HEK293 (cell line): ENCODE results near the gene LRRC8E.

ENCODE experiments used
- CTCF ChIA-PET: fragments of 350-600 bp; formaldehyde crosslinking; extraction: SDS; loops from one replicate; lab custom pipeline; 2021; ENCODE audit warnings: antibody characterized with exemption; lab: Yijun Ruan, JAX
- POLR2A ChIA-PET: fragments of 300-600 bp; formaldehyde crosslinking; extraction: SDS; loops from one replicate; lab custom pipeline; 2020; ENCODE audit warnings: antibody characterized with exemption, inconsistent platforms; lab: Yijun Ruan, JAX
- H3K27ac ChIP-seq: fragments of 200-500 bp; sonication (Bioruptor generic); 2 replicates; pipeline ENCODE4 v1.5.1; 2014; ENCODE audit warnings: low read depth, low read length, control low read depth, inconsistent platforms; ENCODE audit errors: extremely low read depth
- H3K36me3 ChIP-seq, 2 experiments: fragments of 200-500 bp in 1 of 2; sonication (Bioruptor generic) in 1 of 2; 1 replicate in 1 of 2; 2 replicates in 1 of 2; pipeline ENCODE4 v1.5.1; 2014 to 2017; ENCODE audit warnings: inconsistent platforms in 2 of 2, low read length in 2 of 2; ENCODE audit not compliant: control insufficient read depth in 2 of 2, insufficient read depth in 1 of 2
- H3K4me1 ChIP-seq: fragments of 200-500 bp; sonication (Bioruptor generic); 2 replicates; pipeline ENCODE4 v1.5.1; 2014; ENCODE audit warnings: mild to moderate bottlenecking, low read length, inconsistent platforms; ENCODE audit not compliant: control insufficient read depth, insufficient read depth
- H3K4me3 ChIP-seq: 2 replicates; pipeline ENCODE4 v1.5.1; 2011; ENCODE audit warnings: low read depth, mild to moderate bottlenecking, control low read depth, low read length, moderate library complexity
- H3K9me3 ChIP-seq: fragments of 200-500 bp; sonication (Bioruptor generic); 2 replicates; pipeline ENCODE4 v1.5.1; 2014; ENCODE audit warnings: low read depth, low read length, inconsistent platforms; ENCODE audit not compliant: control insufficient read depth, insufficient read depth
- EGR2 ChIP-seq: fragments of 450-650 bp; formaldehyde crosslinking; IDR thresholded peaks from 2 replicates; pipeline ENCODE4 v1.5.1; 2016; ENCODE audit warnings: low read depth, missing biosample characterization, missing genetic modification characterization
- GLI4 ChIP-seq: fragments of 450-650 bp; formaldehyde crosslinking; IDR thresholded peaks from 2 replicates; pipeline ENCODE4 v1.5.1; 2016; ENCODE audit warnings: missing biosample characterization, missing genetic modification characterization
- OVOL3 ChIP-seq: fragments of 450-650 bp; formaldehyde crosslinking; IDR thresholded peaks from 2 replicates; pipeline ENCODE4 v1.5.1; 2016; ENCODE audit warnings: missing biosample characterization, missing genetic modification characterization
- PRDM10 ChIP-seq: fragments of 450-650 bp; formaldehyde crosslinking; IDR thresholded peaks from 2 replicates; pipeline ENCODE4 v1.5.1; 2016; ENCODE audit warnings: missing biosample characterization, missing genetic modification characterization
- SETDB1 ChIP-seq: IDR thresholded peaks from one replicate; pipeline ENCODE4 v1.6.1; 2017; ENCODE audit warnings: mild to moderate bottlenecking, low read length, moderate library complexity, mixed read lengths; ENCODE audit not compliant: insufficient read length
- WT1 ChIP-seq: fragments of 450-650 bp; formaldehyde crosslinking; IDR thresholded peaks from 2 replicates; pipeline ENCODE4 v1.5.1; 2016; ENCODE audit warnings: missing biosample characterization, missing genetic modification characterization
- ZFHX2 ChIP-seq: fragments of 450-650 bp; formaldehyde crosslinking; conservative IDR thresholded peaks from 2 replicates; pipeline ENCODE4 v1.5.1; 2016; ENCODE audit warnings: missing biosample characterization, missing genetic modification characterization
- ZNF132 ChIP-seq: fragments of 450-650 bp; formaldehyde crosslinking; IDR thresholded peaks from 2 replicates; pipeline ENCODE4 v1.5.1; 2017; ENCODE audit warnings: missing biosample characterization, missing genetic modification characterization, borderline replicate concordance
- ZNF174 ChIP-seq: fragments of 450-650 bp; formaldehyde crosslinking; IDR thresholded peaks from 2 replicates; pipeline ENCODE4 v1.5.0; 2017; ENCODE audit warnings: missing biosample characterization, mild to moderate bottlenecking, missing genetic modification characterization
- ZNF175 ChIP-seq: fragments of 450-650 bp; formaldehyde crosslinking; IDR thresholded peaks from 2 replicates; pipeline ENCODE4 v1.5.1; 2016; ENCODE audit warnings: missing biosample characterization, missing genetic modification characterization
- ZNF292 ChIP-seq: fragments of 450-650 bp; formaldehyde crosslinking; IDR thresholded peaks from 2 replicates; pipeline ENCODE4 v1.5.1; 2016; ENCODE audit warnings: low read depth, missing biosample characterization, missing genetic modification characterization, borderline replicate concordance
- ZNF335 ChIP-seq: fragments of 450-650 bp; formaldehyde crosslinking; conservative IDR thresholded peaks from 2 replicates; pipeline ENCODE4 v1.5.1; 2016; ENCODE audit warnings: missing biosample characterization, missing genetic modification characterization
- ZNF341 ChIP-seq: fragments of 450-650 bp; formaldehyde crosslinking; IDR thresholded peaks from 2 replicates; pipeline ENCODE4; 2016; ENCODE audit warnings: low read depth, missing biosample characterization, missing genetic modification characterization
- ZNF354C ChIP-seq: fragments of 450-650 bp; formaldehyde crosslinking; IDR thresholded peaks from 2 replicates; pipeline ENCODE4 v1.5.1; 2016; ENCODE audit warnings: missing biosample characterization, missing genetic modification characterization, low read depth, borderline replicate concordance
- ZNF398 ChIP-seq: fragments of 450-650 bp; formaldehyde crosslinking; IDR thresholded peaks from 2 replicates; pipeline ENCODE4 v1.5.1; 2017; ENCODE audit warnings: missing biosample characterization, missing genetic modification characterization
- ZNF624 ChIP-seq: fragments of 450-650 bp; formaldehyde crosslinking; IDR thresholded peaks from 2 replicates; pipeline ENCODE4 v1.5.1; 2017; ENCODE audit warnings: missing biosample characterization, missing genetic modification characterization
- ZNF639 ChIP-seq: fragments of 450-650 bp; formaldehyde crosslinking; IDR thresholded peaks from 2 replicates; pipeline ENCODE4 v1.5.1; 2016; ENCODE audit warnings: missing biosample characterization, missing genetic modification characterization
- ZNF660 ChIP-seq: fragments of 450-650 bp; IDR thresholded peaks from 2 replicates; pipeline ENCODE4 v1.5.1; 2018; ENCODE audit warnings: missing biosample characterization, mild to moderate bottlenecking, missing genetic modification characterization
- ZSCAN5A ChIP-seq: fragments of 450-650 bp; formaldehyde crosslinking; IDR thresholded peaks from 2 replicates; pipeline ENCODE4 v1.5.1; 2016; ENCODE audit warnings: missing biosample characterization, missing genetic modification characterization

Gene LRRC8E

GRCh38 chr19:7850945-7851622 lies 37.2 kb upstream of the LRRC8E start:
- POLR2A ChIA-PET, result interaction anchor here (0.6 kb wide), 1 partner anchor 38 kb away, joined by 8 read pairs; no protein-coding TSS in a partner anchor

GRCh38 chr19:7851623-7852500 lies 36.4 kb upstream of the LRRC8E start:
- Histone ChIP-seq H3K27ac (no peak overlapping the region), H3K36me3 (no peaks in the 10 kb centered on the region), H3K4me1 (no peaks in the 10 kb centered on the region; the same call in 1 of the 2 replicates), H3K9me3 (no peaks in the 10 kb centered on the region), H3K4me3 (no peak overlapping the region)
- CTCF ChIA-PET, result interaction anchor here (0.6 to 3.7 kb wide), 20 partner anchors 10 to 750 kb away, joined by 3 to 19 read pairs (median 4); partner anchors contain the start of genes MAP2K7 and TIMM44
- POLR2A ChIA-PET, result interaction anchor here (0.6 to 1.3 kb wide), 2 partner anchors 39 to 52 kb away, joined by 6 to 8 read pairs; partner anchors contain the start of gene MAP2K7
- TF ChIP-seq ZNF174 (no peak), ZFHX2 (tag by site-specific recombination) (peak; percentile 3; the same call in 1 of the 2 replicates), ZSCAN5A (tag by site-specific recombination) (no peak), OVOL3 (tag by site-specific recombination) (no peak), ZNF335 (tag by site-specific recombination) (no peak), ZNF639 (tag by site-specific recombination) (no peak), ZNF624 (tag by site-specific recombination) (no peak)

More at GRCh38 chr19:7850945-7851622, 37.2 kb upstream of the LRRC8E start:
- Histone ChIP-seq H3K4me3 (no peak overlapping the region), H3K36me3 (no peaks in the 10 kb centered on the region), H3K4me1 (no peaks in the 10 kb centered on the region; the same call in 1 of the 2 replicates), H3K27ac (no peak overlapping the region), H3K9me3 (no peaks in the 10 kb centered on the region)
- CTCF ChIA-PET, result interaction anchor here (0.9 to 1.3 kb wide), 2 partner anchors 14 to 18 kb away, joined by 3 to 4 read pairs; no protein-coding TSS in a partner anchor
- no peak for TF ChIP-seq ZNF341
- TF ChIP-seq GLI4, result no peak
- TF ChIP-seq ZNF175 (tag by site-specific recombination), result no peak
- no peak for TF ChIP-seq ZNF354C
- TF ChIP-seq PRDM10 (tag by site-specific recombination), result no peak
- TF ChIP-seq ZFHX2 (tag by site-specific recombination), result peak; percentile 47
- no peak for TF ChIP-seq ZNF660 (tag by site-specific recombination)
- TF ChIP-seq ZNF292 (tag by site-specific recombination), result no peak
- no peak for TF ChIP-seq ZNF132 (tag by site-specific recombination)
- TF ChIP-seq WT1 (tag by site-specific recombination), result no peak
- no peak for TF ChIP-seq SETDB1
- peak; percentile 78 for TF ChIP-seq EGR2 (tag by site-specific recombination)
- no peak for TF ChIP-seq ZNF398 (tag by site-specific recombination)
